Dermis microvascular lymphatic vessel endothelial cell (primary cell): Measurements from ENCODE around the gene COL19A1. TPM values are rescaled to one million over a fixed set of nuclear protein-coding genes. Genes with fewer than 3 reads are reported as not detected.
"Not testable (repeated sequence)": the region's sequence is repeated elsewhere in the genome, so short reads cannot be mapped to it uniquely, and the experiment has no call there.

Experiments used
- DNase-seq, 2 donors: peaks; one replicate each; pipeline versions ENCODE4 v3.0.0 to v3.0.0-alpha.2; 2010; ENCODE audit warnings: low read depth in 2 of 2
- total RNA-seq: library from RNA; depleted of rRNA; stranded (reverse); fragments of >200 nt; gene quantifications from 2 replicates; pipeline ENCODE4 v1.2.1, GENCODE V29; 2014

The COL19A1 gene
- total RNA-seq, 1 donor from 2014 or later = under 0.01 TPM

DNA sequence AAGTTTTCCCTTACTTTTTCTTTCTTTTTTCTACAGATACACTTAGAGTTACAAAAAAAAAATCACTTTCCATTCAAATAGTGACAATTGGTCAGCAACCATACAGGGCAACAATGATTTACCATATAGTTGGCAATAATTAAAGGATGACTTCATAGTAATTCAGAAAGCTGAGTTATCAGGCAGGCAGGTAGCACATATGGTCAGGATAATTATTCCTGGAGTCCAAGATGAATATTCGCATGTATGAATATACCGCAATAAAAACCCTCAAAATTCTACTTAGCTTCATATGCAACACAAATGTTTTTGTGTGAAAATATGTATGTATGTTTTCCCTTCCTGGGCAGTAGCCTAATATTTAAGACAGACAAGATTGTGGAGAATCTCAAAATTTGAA lies 34.5 kb downstream of the COL19A1 start:
- no peak for DNase-seq

DNA sequence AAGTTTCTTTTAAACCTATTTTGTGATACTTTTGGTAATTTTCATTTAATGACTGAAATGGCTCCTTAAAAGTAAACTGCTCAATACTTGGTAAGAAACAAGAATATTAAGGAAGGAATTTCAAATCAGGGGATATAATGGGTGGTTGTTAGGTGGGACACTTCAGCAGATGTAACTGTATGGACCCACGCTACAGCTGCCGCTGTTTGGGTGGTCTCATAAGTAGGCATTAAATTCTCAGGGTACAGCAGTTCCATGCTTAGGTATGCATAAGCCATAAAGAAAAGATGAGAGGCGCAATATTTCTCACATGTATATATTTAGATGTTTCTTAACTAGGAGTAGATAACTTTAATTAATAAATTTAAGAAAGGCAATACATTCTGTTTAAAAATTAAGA lies 35.0 kb downstream of the COL19A1 start:
- DNase-seq = no peak

DNA sequence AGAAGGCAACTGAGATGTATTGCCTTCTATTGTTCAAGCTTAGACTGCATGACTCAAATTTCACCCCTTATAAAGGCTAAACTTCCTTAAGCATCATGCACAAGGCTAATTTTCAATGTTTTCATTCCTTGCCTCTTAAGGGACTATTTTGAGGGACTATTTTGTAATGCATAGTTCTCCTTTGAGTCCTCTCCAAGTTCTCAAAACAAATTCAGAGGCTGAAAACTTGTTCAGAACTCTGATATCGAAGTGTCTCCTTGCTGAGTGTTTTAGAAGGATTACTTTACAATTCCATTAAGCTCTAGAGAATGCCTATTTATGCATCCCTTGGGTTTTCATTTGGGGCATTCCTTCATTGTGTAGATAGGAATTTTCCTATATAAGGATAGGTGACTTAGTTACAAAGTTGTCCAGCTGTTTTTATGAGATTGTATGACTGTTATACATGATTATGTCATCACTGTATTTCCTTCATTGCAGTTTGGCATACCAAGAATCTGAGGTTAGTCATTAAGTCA lies 41.7 kb downstream of the COL19A1 start:
- DNase-seq = no peak

DNA sequence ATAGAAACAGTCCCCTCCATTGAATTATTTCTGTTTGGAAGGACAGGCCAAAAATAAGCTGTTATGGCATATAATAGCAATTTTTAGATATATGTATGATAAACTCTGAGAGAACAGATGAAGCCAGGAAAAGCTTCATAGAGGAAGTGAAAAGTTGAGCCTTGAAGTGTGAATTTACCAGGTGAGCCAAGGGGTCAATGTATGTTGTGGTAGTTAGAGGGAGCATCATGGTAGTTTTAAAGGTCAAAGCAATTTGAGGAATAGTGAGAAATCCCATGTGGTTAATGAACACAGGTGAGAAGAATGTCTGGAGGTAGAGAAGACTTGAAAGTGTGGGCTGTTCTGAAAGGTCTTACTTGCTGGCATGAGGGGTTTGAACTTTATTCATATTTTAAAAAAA lies 47.0 kb downstream of the COL19A1 start:
- no peak for DNase-seq

DNA sequence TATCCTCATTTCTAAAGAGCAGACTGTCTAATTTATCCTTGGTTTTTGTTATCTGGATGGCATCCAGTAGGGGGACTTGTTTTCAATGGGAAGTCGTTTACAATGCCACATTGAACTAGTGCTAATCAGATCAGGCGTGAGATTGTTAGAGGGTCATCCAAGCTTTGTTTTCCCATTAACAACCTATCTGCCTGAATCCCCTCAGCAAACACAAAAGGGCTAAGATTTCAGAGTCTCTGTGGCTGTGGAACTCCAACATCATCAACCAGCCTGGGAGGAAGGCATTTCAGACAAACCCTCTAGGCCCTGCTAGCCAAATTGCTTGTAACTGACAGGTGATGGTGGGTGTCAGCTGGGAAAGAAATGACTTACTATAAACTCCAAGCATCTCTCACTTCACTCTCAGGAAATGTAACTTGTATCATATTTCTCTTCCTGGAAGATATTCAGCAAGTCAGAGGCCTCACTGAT lies 47.7 kb downstream of the COL19A1 start:
- no peak for DNase-seq

DNA sequence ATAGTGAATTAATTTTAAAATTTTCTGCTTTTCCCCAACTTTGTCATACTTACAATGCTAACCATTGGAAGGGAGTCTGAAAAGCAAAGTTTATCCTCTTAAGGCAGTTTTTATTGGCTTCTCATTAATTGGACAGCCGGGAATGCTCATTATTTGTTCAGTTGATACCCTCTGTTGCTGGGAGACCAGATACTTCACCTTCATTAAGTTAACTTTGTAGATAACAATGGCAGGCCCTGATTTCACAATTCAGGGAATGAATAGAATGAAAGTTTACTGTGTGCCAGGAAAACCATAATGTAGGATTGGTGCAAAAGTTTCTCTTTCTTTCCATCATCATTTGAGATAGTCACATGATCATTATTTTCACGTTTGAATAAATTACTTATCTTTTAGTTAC lies 49.0 kb downstream of the COL19A1 start:
- DNase-seq = no peak

DNA sequence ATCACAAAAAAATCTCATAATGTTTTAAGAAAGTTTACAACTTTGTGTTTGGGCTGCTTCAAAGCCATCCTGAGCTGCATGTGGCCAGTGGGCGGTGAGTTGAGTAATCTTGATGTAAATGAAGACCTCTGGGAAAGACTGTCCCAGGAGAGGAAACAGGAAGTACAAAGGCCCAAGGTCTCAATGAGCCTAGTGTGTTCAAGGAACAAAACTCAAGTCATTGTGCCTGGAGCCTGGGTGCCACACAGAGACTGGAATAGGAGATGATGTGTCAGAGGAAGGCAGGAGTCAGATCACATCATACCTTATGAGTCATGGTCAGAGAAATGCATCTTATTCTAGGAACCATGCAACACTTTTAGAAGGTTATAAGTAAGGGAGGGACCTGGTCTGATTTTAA lies 51.5 kb downstream of the COL19A1 start:
- no peak for DNase-seq

DNA sequence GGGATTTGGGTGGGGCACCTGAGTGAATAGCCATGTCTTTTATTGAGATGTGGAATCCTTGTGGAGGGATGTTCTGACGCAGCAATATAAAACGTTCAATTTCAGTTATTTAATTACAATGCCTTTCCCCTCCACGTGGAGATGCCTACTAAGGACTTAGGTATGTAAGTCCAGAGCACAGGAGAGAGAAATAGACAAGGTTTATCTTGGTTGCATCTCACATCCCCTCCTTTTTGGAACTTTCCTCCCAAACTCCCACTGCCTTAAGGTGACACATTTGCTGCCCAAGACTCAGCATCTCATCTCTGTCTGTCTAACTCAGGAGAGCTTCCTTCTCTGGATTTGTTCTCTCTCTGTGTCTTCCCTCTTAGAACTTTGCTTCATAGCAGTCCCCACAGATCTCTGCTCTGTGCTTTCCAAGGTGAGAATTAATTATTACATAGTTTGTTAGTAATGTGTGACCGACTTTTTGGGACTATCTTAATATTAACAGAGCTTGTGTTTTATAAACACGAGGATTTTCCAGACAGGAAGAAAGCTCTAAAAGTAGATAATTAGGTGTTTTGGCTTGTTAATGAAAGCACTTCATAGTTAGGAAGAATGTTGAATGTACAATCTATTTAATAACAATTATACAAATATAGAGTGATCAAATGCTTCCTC lies 52.6 kb downstream of the COL19A1 start:
- no peak for DNase-seq

DNA sequence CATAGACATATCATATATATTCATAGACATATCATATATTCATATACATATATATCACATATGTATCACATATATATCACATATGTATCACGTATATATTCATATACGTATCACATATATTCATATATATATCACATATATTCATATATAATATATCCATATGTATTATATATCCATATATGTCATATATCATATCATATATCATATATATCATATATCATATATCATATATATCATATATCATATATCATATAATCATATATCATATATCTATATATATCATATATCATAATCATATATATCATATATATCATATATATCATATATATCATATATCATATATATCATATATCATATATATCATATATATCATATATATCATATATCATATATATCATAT lies 54.7 kb downstream of the COL19A1 start:
- not testable (repeated sequence) for DNase-seq

DNA sequence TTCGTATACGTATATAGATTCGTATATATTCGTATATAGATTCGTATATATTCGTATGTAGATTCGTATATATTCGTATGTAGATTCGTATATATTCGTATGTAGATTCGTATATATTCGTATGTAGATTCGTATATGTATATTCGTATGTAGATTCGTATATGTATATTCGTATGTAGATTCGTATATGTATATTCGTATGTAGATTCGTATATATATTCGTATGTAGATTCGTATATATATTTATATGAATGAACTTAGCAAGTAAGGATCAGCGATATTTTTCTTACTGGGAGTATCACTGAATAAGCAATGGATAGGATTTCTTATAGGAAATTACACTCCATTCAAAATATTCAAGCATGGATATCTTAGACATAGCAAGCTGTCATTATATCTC lies 55.3 kb downstream of the COL19A1 start:
- DNase-seq = not testable (repeated sequence)

DNA sequence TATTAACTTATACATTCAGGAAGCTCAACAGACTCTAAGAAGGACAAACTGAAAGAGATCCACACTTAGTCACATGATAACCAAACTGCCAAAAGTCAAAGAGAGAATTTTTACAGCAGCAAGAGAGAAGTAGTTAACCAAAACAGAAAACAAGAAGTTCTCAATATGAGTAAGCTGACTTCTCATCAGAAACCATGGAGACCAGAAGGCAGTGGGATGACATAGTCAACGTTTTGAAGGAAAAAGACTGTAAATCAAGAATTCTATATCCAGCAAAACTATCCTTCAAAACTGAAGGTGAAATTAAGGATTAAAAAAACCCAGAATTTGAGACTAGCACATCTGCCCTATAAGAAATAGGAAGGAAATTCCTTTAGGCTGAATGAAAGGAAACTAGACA lies 60.4 kb downstream of the COL19A1 start:
- DNase-seq = no peak

DNA sequence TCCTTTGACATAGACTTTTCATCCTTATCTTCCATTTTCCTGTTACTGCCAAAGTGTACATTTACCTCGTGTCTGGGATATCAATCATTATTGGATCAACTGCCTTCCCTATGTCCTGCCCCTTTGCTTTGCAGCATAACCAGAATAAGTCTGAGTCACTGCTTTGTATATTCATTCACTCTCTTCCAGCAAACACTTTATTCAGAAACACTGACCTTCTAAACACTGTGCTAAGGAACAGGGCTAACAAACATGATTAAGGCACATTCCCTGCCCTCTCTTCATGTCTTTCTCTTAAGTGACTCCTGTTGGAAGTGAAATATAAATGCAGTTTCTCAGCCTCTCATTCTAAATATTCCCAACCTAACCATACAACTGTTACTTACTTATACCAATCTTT lies 66.9 kb downstream of the COL19A1 start:
- no peak for DNase-seq

DNA sequence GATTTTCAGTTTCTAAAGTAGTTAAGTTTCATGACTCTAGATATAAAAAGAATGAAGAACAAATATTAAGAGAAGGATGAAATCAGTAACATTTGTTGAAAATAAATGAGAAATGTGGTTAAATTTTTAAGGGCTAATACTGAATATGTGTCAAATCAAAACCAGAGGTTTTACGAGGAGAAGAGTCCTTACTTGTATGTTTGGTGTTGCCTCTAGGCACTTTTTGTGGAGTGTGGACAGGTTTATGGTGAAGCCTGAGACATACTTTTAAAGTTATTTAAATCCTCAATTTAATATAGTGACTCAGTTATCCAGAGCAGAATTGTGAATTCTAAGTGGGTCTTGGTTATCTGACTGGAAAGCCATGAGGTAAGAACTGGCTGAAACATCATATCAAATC lies 68.7 kb downstream of the COL19A1 start:
- DNase-seq = no peak

DNA sequence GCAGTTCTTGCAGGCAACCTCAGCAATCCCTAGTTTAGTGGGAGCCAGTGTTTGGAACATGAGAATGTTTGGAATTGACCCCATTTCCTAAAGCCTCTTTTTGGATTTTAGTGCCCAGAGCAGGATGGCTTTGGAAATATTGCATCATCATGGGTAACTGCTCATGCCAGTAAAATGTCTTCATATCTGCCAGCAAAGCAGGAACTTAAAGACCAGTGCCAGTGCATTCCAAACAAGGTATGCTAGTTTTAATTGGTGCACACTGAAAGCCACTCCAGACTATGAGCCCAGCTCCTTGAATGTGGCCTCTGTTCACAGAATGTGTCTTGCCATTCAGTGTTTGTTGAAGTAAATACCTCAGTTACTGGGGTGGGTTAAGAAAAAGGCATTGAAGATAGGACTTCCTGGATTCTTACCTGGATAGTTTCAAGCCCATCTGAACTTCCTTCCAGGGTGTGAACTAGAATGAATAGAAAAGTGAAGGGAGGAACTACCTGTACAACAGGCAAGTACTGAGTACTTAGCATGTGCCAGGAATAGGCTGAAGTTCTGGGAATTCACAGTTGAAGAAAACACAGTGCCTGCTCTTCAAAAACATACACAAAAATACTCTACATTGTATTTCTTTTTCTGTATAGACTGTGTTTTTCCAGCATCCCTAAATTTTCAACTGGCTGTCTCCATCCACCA lies 70.5 kb downstream of the COL19A1 start:
- no peak for DNase-seq

DNA sequence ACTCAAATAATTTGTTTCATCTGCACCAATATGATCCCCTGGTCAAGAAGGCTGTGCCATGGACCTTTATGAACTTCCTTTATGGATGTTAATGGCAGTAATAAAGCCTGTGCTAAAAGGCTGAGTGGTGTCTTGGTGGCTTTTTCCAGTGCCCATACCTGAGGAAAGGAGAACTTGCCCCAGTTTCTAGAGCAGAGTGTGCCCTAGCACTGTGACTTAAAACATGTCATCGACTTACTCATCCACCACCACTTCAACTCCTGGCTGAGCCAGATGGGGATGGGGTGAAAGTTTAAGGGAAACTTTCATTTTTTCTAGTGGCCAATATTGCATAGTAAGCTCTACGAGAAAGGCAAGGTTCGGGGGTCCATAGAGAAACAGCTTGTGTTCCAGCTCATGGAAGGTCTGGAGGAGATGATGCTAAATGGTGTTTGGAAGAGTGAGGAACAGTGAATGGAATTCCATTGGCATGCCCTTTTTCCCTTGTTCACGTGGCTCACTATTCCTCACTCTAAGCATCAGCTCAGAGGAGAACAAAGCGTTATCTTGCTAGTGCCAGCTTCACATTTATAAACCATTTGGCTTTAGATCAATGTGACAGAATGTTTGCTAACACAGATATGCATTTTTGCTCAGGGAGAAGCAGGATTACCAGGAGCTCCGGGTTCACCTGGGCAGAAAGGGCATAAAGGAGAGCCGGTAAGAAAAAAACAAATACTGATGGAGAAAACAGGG lies 71.2 kb downstream of the COL19A1 start:
- DNase-seq = no peak

DNA sequence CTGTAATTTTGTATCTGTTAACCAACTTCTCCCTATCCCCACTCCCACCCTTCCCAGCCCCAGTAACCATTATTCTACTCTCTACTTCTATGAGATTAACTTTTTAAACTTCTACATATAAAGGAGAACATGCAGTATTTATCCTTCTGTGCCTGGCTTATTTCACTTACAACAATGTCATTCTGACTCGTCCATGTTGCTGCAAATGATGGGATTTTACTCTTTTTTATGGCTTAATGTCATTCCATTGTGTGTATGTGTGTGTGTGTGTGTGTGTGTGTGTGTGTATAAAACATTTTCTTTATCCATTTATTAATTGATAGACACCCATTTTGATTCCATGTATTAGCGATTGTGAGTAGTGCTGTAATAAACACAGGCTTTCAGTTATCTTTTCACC lies 76.1 kb downstream of the COL19A1 start:
- DNase-seq = no peak

DNA sequence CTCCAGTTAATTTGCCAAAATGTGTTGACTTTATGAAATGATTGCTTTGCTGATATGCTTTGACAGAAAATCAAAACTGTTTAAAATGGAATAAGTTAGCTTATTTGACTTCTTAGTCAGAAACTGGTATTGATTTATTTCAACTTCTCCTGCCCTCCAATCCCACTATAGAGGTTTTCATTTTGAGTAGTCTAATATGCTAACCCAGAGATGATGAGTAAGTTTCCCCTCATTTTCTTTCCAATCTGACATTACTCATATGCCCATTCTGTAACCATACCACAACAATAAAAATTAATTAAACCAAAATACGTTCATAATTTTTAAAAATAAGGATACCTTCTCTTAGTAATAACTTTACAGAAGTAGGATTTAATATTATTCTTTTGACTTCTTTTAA lies 78.8 kb downstream of the COL19A1 start:
- no peak for DNase-seq

DNA sequence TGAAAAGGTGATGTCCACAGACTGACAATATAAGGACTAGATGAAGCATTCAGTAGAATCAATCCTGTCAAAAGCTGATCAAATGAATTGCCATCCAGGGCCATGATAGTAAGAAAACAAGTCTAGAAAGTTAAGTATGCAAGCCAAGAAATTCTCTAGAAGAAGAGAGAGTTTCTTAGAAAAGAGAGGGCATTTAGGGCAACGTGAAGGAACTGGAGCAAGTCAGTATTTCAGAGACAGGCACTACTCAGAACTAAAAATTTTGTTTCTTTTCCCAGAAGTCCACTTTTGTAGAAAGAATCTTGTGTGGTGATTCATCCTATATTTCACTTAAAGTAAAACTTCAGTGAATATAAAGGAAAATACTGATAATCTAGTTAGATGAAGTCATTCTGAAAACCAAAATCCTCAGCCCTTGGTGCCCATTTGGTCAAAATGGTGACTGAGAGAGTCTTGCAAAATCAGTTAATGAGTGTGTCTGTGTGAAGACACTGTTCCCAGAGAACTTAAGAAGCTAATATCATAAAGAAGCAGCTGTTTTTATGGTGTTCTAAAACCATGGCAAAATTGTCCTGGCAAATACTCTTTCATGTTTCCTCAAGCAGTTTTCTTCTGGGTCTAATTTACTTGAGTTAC lies 82.2 kb downstream of the COL19A1 start:
- DNase-seq = no peak

DNA sequence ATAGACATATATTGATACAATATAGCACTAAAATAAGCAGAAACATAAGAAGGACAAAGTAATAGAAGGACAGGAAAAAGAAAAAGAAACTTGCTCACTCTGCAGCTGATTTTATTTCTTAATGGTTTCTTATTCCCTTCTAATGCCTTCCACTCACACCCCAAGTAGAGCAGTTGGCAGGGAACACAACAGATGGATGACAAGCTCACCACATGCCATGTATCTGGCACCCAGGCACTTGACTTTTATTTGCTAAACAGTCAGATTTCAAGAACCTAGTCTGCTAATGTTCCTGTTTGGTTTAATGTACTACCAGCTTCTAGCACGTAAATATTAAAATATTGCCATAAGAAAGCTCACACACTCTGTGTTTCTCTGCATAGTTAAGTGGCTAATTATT lies 87.1 kb downstream of the COL19A1 start:
- DNase-seq = no peak

DNA sequence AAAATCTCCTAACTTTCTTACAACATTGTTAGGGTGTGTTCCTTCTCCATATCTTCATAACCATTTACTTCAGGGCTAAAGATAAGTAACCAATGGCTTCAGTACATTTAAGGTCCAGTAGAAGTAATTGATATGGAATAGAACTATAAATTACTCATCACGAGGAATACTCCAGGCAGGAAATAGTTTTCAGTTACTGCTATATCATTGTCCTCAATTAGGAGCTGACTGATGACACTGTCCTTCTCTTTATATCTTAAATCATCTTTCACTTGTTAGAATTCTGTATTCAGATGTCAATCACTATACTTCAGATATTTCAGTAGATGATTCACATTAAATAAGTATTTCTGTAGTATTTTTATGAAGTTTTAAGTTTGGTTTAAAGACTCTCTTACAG lies 88.4 kb downstream of the COL19A1 start:
- DNase-seq = no peak

DNA sequence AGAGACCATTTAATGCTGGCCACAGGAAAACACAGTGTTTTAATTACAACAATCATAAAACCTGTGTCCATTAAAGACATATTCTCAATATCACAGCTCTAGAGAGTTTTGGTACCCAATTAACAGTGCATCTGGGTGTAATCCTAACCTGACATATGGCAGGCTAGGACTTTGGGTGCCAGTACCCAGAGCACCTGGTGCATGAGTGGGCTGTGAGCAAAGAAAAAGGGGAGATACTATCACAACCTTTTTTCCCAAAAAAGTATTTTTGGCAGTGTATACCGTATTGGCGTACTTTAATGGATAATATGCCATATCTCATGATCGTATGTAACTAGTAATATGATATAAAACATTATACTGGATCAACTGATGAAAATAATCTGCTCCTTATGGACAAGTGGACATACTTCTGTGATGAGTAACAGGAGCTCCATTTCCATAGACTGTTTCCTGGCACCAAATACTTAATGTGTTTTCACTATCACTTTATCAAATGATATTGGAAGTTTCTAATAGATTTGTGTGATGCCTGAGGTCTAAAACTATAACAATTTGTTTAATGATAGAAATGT lies 91.7 kb downstream of the COL19A1 start:
- DNase-seq = no peak

DNA sequence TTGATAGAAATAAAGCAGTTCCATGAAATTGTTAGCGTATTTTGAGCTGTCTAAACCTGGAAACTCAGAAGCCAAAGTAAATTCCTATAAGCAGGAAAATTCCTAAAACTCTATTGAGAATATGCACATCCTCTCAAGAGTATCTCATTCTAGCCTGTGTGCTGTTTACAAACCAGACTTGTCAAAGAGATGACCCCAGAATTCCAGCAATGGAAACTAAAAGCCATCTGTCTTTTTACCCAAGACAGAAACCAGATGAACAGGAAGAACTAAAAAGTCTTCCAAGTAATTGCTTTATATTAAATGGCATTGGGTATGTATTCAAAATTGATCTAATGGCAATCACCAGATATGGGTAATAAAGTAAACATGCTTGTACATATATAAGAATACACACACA lies 92.6 kb downstream of the COL19A1 start:
- DNase-seq = no peak
